Heart left ventricle (tissue), 16 donors: ENCODE results near the gene RCVRN. TPM values are rescaled to one million over a fixed set of nuclear protein-coding genes. Genes with fewer than 3 reads are reported as not detected.

Experiments used
- ATAC-seq, 4 donors: fragments of 200-7000 bp; cut with Tn5 transposase; one replicate each; pipeline ENCODE4 v1.9.1; 2020 to 2022; ENCODE audit warnings: moderate library complexity in 4 of 4, mild to moderate bottlenecking in 3 of 4, moderate number of reproducible peaks in 1 of 4
- DNase-seq, 5 donors: peaks; one replicate each; pipeline ENCODE4 v3.0.0-alpha.2; 2020
- H3K27ac ChIP-seq, 12 donors: fragments of 200-600 bp; sonication (generic) in 4 of 12; one replicate each; pipeline versions ENCODE4 v1.5.0 to v1.8.0; 2016 to 2022; ENCODE audit warnings: mild to moderate bottlenecking in 2 of 12
- H3K27me3 ChIP-seq, 9 donors: fragments of 200-600 bp; sonication (generic) in 2 of 9; one replicate each; pipeline versions ENCODE4 v1.5.1 to v1.8.0; 2016 to 2022; ENCODE audit warnings: mild to moderate bottlenecking in 3 of 9
- H3K36me3 ChIP-seq, 9 donors: fragments of 200-600 bp; sonication (generic) in 2 of 9; one replicate each; pipeline versions ENCODE4 v1.5.0 to v1.8.0; 2018 to 2022; ENCODE audit warnings: mild to moderate bottlenecking in 2 of 9
- H3K4me1 ChIP-seq, 12 donors: fragments of 200-600 bp; sonication (generic) in 4 of 12; one replicate each; pipeline versions ENCODE4 v1.5.0 to v1.8.0; 2016 to 2022; ENCODE audit warnings: mild to moderate bottlenecking in 3 of 12
- H3K4me3 ChIP-seq, 12 donors: fragments of 200-600 bp; sonication (generic) in 4 of 12; one replicate each; pipeline versions ENCODE4 v1.5.0 to v1.8.0; 2017 to 2022; ENCODE audit warnings: mild to moderate bottlenecking in 9 of 12, moderate library complexity in 4 of 12
- H3K9me3 ChIP-seq, 12 donors: fragments of 200-600 bp; sonication (generic) in 4 of 12; one replicate each; pipeline versions ENCODE4 v1.5.0 to v1.8.0; 2016 to 2022; ENCODE audit warnings: mild to moderate bottlenecking in 1 of 12
- CTCF ChIP-seq, 12 donors: fragments of 200-600 bp; sonication (generic) in 4 of 12; IDR thresholded peaks; one replicate each; pipeline versions ENCODE4 v1.5.0 to v1.8.0; 2018 to 2022; ENCODE audit warnings: antibody characterized with exemption in 12 of 12, mild to moderate bottlenecking in 5 of 12
- POLR2A ChIP-seq, 2 donors: fragments of 450-650 bp; IDR thresholded peaks; one replicate each; pipeline ENCODE4 v1.6.1; 2017; ENCODE audit warnings: antibody characterized with exemption in 2 of 2, mild to moderate bottlenecking in 2 of 2, moderate library complexity in 2 of 2
- WGBS, 4 donors: extraction: QIAGEN DNeasy Blood & Tissue Kit in 2 of 4; methylation state at CpG; one replicate each; pipeline versions ENCODE4 v1.1.5 to v1.1.7; 2013 to 2018; 5-methylcytosine and 5-hydroxymethylcytosine counted together
- intact Hi-C, 10 donors: fragments of 100-400 bp; cut with DNase I; formaldehyde crosslinking; loops; one replicate each; pipeline versions ENCODE4 v1.11.1 to v1.14.2; 2022
- polyA plus RNA-seq, 2 donors: library from polyadenylated mRNA; stranded (reverse); fragments of 200-250 nt; gene quantifications; one replicate each; pipeline ENCODE4 v1.2.3, GENCODE V29; 2013
- total RNA-seq, 9 donors: library from RNA; depleted of rRNA in 2 of 9; stranded (reverse); fragments of >200 nt in 2 of 9; fragmentation: NEBNext Ultra II Directional in 3 of 9; extraction: Animal tissue kit (Norgen Biotek cat#: 25700) in 3 of 9; gene quantifications; one replicate each; pipeline versions ENCODE4 v1.1.0 to v1.2.4, GENCODE V29; 2016 to 2023
- donor health status: ischemic (EF 13 %, LVEDD 7.1; RV severe dilation, severe dysfunction).
- donor health status: healthy with polysubstance abuse.
- donor health status: DM: no; HTN: yes; CAD: no.
- donor health status: DM: no; HTN: no; CAD: no.
- donor health status: ischemic (EF 25% LVEDD 6.9; RV normal size, moderate dysfunction).
- donor health status: ischemic (EF 25% LVEDD 5.7; RV mildly dilated, moderate dysfunction).
- donor health status: healthy.
- donor health status: DM: yes; HTN: yes; CAD: no.
- donor health status: ischemic (EF 35%, LVEDD 5.7; RV mildly dilated, moderate dysfunction).
- donor health status: nonischemic (EF 11% LVEDD 7.7; RV severe dilation, severe dysfunction).
- donor health status: DM: yes; HTN: yes; CAD: no.
- donor health status: PGD.
- donor health status: ischemic (EF 29% LVEDD 5.4; RV normal size, mild dysfunction).
- donor health status: nonischemic (EF 23%, LVEDD 6.1; RV moderate dilation, normal function).

RCVRN gene
- total and polyA plus RNA-seq, 11 donors = 0.09 to 1.2 (median 0.19) TPM; not detected in 2

DNA sequence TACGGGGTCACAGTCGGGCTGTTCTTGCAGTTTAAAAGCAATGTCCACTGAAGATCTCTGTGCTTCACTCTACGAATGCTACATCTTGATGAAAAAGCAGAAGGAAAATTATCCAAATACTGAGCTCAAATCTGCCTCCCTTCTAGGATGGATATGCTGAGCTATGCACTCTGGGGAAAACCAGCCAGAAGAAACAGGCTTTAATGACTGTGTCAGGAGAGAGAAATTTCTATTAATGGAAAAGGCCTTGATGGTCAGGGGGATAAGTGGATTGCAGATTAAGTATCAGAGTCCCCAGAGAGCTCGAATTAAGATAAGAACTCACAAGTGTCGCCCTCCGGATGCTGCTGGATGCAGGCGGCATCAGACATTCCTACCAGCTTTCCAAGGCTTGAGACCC is 39.6 kb upstream of the RCVRN start:
- 60 to 68% (median 66%) methylated on average over 7 of the region's 7 CpGs for WGBS, 4 donors
- TF ChIP-seq POLR2A (IDR thresholded peaks at IDR 0.05) (no peak), CTCF (IDR thresholded peaks at IDR 0.05) (no peak)
- H3K27ac ChIP-seq = no peak overlapping the region
- ATAC-seq = no peak
- H3K4me3 ChIP-seq = no peak overlapping the region
- no peak for DNase-seq
- peaks cover 0 to 3% (median 0%) of the 10 kb centered on the region in 12 donors for H3K4me1 ChIP-seq
- H3K36me3 ChIP-seq = peaks cover 0 to 79% (median 58%) of the 10 kb centered on the region in 9 donors
- H3K9me3 ChIP-seq = no peaks in the 10 kb centered on the region
- intact Hi-C loops = no loop called here
- no peaks in the 10 kb centered on the region for H3K27me3 ChIP-seq

DNA sequence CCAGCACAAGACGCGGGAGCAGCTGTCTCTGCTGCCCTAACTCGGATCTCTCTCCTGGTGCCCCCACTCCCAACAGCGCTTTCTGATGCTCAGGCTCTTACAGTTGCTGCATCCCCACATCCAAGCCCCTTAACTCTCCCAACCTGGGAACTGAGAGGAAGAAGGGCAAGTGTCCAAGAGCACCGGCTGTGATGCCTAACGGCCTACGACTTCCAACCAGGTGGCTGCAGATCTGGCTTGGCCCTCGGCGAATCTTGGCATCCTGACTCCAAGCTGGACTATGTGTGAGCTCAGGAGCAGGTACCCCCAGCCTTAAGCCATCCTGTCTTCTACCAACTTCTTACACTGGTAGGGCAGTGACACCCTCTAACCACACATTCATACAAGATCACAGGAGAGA is 38.3 kb upstream of the RCVRN start:
- WGBS, 4 donors = 81 to 85% (median 83%) methylated on average over 9 of the region's 9 CpGs
- DNase-seq = peak in 1 of 5 donors; percentile 18

GRCh38 chr17:9942885-9943284 is 37.8 kb upstream of the RCVRN start:
- H3K4me3 ChIP-seq = no peak overlapping the region
- 70 to 80% (median 74%) methylated on average over 13 of the region's 13 CpGs for WGBS, 4 donors
- intact Hi-C loops = no loop called here
- ATAC-seq (no peak), DNase-seq (peak in 1 of 5 donors; percentile 18)
- no peak for TF ChIP-seq CTCF (IDR thresholded peaks at IDR 0.05)
- H3K9me3 ChIP-seq = peaks cover 0 to 12% (median 3%) of the 10 kb centered on the region in 12 donors
- no peaks in the 10 kb centered on the region for H3K4me1 ChIP-seq
- no peak overlapping the region for H3K27ac ChIP-seq
- H3K36me3 ChIP-seq = peaks cover 0 to 92% (median 69%) of the 10 kb centered on the region in 9 donors
- no peaks in the 10 kb centered on the region for H3K27me3 ChIP-seq

More for the DNA sequence above, 38.3 kb upstream of the RCVRN start:
- TF ChIP-seq CTCF (IDR thresholded peaks at IDR 0.05) = no peak
- ATAC-seq = peak in 1 of 4 donors; percentile 18
- Histone ChIP-seq H3K9me3 (peaks cover 0 to 10% (median 3%) of the 10 kb centered on the region in 12 donors), H3K27ac (no peak overlapping the region), H3K4me1 (no peaks in the 10 kb centered on the region), H3K27me3 (no peaks in the 10 kb centered on the region), H3K36me3 (peaks cover 0 to 92% (median 69%) of the 10 kb centered on the region in 9 donors), H3K4me3 (no peak overlapping the region)
- intact Hi-C loops = no loop called here

DNA sequence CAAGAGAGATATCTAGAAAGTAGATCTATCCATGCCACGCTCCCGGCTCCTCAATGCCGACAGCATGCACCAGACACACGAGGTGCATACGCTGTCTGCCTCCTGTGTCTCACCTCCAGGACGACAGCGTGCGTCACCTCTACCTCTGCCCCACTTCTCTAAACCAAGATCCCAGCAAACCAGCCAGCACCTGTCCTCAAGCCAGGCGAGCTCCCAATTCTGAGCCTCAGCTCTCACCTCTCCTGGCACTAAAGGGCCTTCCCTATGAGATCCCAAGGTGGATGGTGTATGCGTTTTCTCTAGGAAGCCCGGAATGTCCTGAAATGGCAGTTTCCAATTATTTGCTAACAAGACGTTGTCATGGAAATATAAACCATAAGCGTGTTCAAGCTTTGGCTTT is 36.2 kb upstream of the RCVRN start:
- Histone ChIP-seq H3K36me3 (peaks cover 0 to 88% (median 71%) of the 10 kb centered on the region in 9 donors), H3K4me1 (peaks cover 0 to 11% (median 8%) of the 10 kb centered on the region in 12 donors), H3K27me3 (no peaks in the 10 kb centered on the region), H3K4me3 (no peak overlapping the region), H3K27ac (no peak overlapping the region), H3K9me3 (peaks cover 0 to 14% (median 3%) of the 10 kb centered on the region in 12 donors)
- DNase-seq = peak in 1 of 5 donors; percentile 18
- WGBS, 4 donors = 88 to 92% (median 90%) methylated on average over 13 of the region's 13 CpGs
- TF ChIP-seq POLR2A (IDR thresholded peaks at IDR 0.05) = no peak
- no peak for TF ChIP-seq CTCF (IDR thresholded peaks at IDR 0.05)
- intact Hi-C loops = no loop called here
- ATAC-seq = no peak
